ENCODE data around the gene SARDH.
A peak's percentile ranks its signal among the peaks of the same experiment; 100 is the strongest.

Gene SARDH

GRCh38 chr9:133737774-133738639 lies at the start of gene SARDH:
SARDH (minus strand) TSS chr9:133738352; CDS start chr9:133734173, 4,179 bp downstream.
- peak in 1 of 2 donors; percentile 46 for DNase-seq (ENCODE audit: low read depth in 2 of 2)

- no peak for DNase-seq (ENCODE audit: low read depth in 2 of 2)
Observed at GRCh38 chr9:133787754-133788025, 49.5 kb upstream of the SARDH start.

- no peak for DNase-seq (ENCODE audit: low read depth in 2 of 2)
Observed at GRCh38 chr9:133786907-133787753, 49.0 kb upstream of the SARDH start.

- no peak for DNase-seq (ENCODE audit: low read depth in 2 of 2)
Observed at GRCh38 chr9:133786371-133786753, 48.2 kb upstream of the SARDH start.

GRCh38 chr9:133785753-133786370 lies 47.7 kb upstream of the SARDH start:
- no peak for DNase-seq (ENCODE audit: low read depth in 2 of 2)

- no peak for DNase-seq (ENCODE audit: low read depth in 2 of 2)
Observed at GRCh38 chr9:133784731-133785561, 46.8 kb upstream of the SARDH start.

- no peak for DNase-seq (ENCODE audit: low read depth in 2 of 2)
Observed at GRCh38 chr9:133783331-133783731, 45.2 kb upstream of the SARDH start.

- peak; percentile 17 to 33 for DNase-seq (ENCODE audit: low read depth in 2 of 2)
Observed at GRCh38 chr9:133782157-133783130, 44.3 kb upstream of the SARDH start.

GRCh38 chr9:133781828-133782135 lies 43.6 kb upstream of the SARDH start:
- no peak for DNase-seq (ENCODE audit: low read depth in 2 of 2)

GRCh38 chr9:133780962-133781827 lies 43.0 kb upstream of the SARDH start:
- no peak for DNase-seq (ENCODE audit: low read depth in 2 of 2)

GRCh38 chr9:133780404-133780945 lies 42.3 kb upstream of the SARDH start:
- DNase-seq (ENCODE audit: low read depth in 2 of 2), result no peak

GRCh38 chr9:133779516-133780403 lies 41.6 kb upstream of the SARDH start:
- DNase-seq (ENCODE audit: low read depth in 2 of 2), result no peak

GRCh38 chr9:133779081-133779480 lies 40.9 kb upstream of the SARDH start:
- DNase-seq (ENCODE audit: low read depth in 2 of 2), result no peak

GRCh38 chr9:133778336-133779013 lies 40.3 kb upstream of the SARDH start:
- no peak for DNase-seq (ENCODE audit: low read depth in 2 of 2)

GRCh38 chr9:133777871-133778270 lies 39.7 kb upstream of the SARDH start:
- DNase-seq (ENCODE audit: low read depth in 2 of 2), result no peak

- DNase-seq (ENCODE audit: low read depth in 2 of 2), result no peak
Observed at GRCh38 chr9:133777068-133777791, 39.1 kb upstream of the SARDH start.

All from stimulated activated CD8-positive, alpha-beta memory T cell treated with anti-CD3 and anti-CD28 coated beads, Interleukin-7, amount 100 ng/mL, for 4 hours (primary cell).